ENCODE data around the gene POGLUT3.

POGLUT3 gene

GRCh38 chr11:108498046-108498815 is at the start of gene POGLUT3:
TSS of gene POGLUT3 (minus strand) at chr11:108498384. CDS start at chr11:108498366, 18 bp downstream.
- Histone ChIP-seq H3K4me3 (ENCODE audit: low read depth in 1 of 2, low read length in 2 of 2) (peak within 1 kb of the TSS; percentile 70 to 71), H3K27me3 (ENCODE audit: control insufficient read depth in 1 of 2, insufficient read depth in 2 of 2, low read length in 2 of 2) (no peaks in the 10 kb centered on the region), H3K27ac (ENCODE audit: low read depth, low read length) (peak within 1 kb of the TSS; percentile 91), H3K36me3 (ENCODE audit: control insufficient read depth in 1 of 2, insufficient read depth in 2 of 2, low read length in 2 of 2) (no peaks in the 10 kb centered on the region), H3K9ac (ENCODE audit: low read depth in 1 of 2, low read length in 2 of 2) (peak within 1 kb of the TSS; percentile 21 to 66), H3K4me1 (ENCODE audit: control insufficient read depth in 1 of 2, insufficient read depth in 2 of 2, low read length in 2 of 2) (peaks cover 7 to 10% of the 10 kb centered on the region in 2 donors), H3K9me3 (ENCODE audit: control insufficient read depth in 1 of 2, low read length in 2 of 2) (no peaks in the 10 kb centered on the region)

- Histone ChIP-seq H3K4me3 (ENCODE audit: low read depth in 1 of 2, low read length in 2 of 2) (no peak overlapping the region), H3K9me3 (ENCODE audit: control insufficient read depth in 1 of 2, low read length in 2 of 2) (no peaks in the 10 kb centered on the region), H3K27ac (ENCODE audit: low read depth, low read length) (no peak overlapping the region), H3K27me3 (ENCODE audit: control insufficient read depth in 1 of 2, insufficient read depth in 2 of 2, low read length in 2 of 2) (no peaks in the 10 kb centered on the region), H3K9ac (ENCODE audit: low read depth in 1 of 2, low read length in 2 of 2) (no peak overlapping the region), H3K4me1 (ENCODE audit: control insufficient read depth in 1 of 2, insufficient read depth in 2 of 2, low read length in 2 of 2) (no peaks in the 10 kb centered on the region), H3K36me3 (ENCODE audit: control insufficient read depth in 1 of 2, insufficient read depth in 2 of 2, low read length in 2 of 2) (no peaks in the 10 kb centered on the region)
Measured at GRCh38 chr11:108545909-108546501, 47.8 kb upstream of the POGLUT3 start.

- Histone ChIP-seq H3K27ac (ENCODE audit: low read depth, low read length) (no peak overlapping the region), H3K4me3 (ENCODE audit: low read depth in 1 of 2, low read length in 2 of 2) (no peak overlapping the region), H3K9ac (ENCODE audit: low read depth in 1 of 2, low read length in 2 of 2) (no peak overlapping the region)
Measured at GRCh38 chr11:108543316-108543964, 45.3 kb upstream of the POGLUT3 start.

GRCh38 chr11:108541531-108541930 is 43.3 kb upstream of the POGLUT3 start:
- H3K9me3 ChIP-seq (ENCODE audit: control insufficient read depth in 1 of 2, low read length in 2 of 2): no peaks in the 10 kb centered on the region
- no peak overlapping the region for H3K9ac ChIP-seq (ENCODE audit: low read depth in 1 of 2, low read length in 2 of 2)
- no peaks in the 10 kb centered on the region for H3K27me3 ChIP-seq (ENCODE audit: control insufficient read depth in 1 of 2, insufficient read depth in 2 of 2, low read length in 2 of 2)
- no peak overlapping the region for H3K4me3 ChIP-seq (ENCODE audit: low read depth in 1 of 2, low read length in 2 of 2)
- no peaks in the 10 kb centered on the region for H3K4me1 ChIP-seq (ENCODE audit: control insufficient read depth in 1 of 2, insufficient read depth in 2 of 2, low read length in 2 of 2)
- H3K36me3 ChIP-seq (ENCODE audit: control insufficient read depth in 1 of 2, insufficient read depth in 2 of 2, low read length in 2 of 2): no peaks in the 10 kb centered on the region
- H3K27ac ChIP-seq (ENCODE audit: low read depth, low read length): no peak overlapping the region

More at GRCh38 chr11:108543316-108543964, 45.3 kb upstream of the POGLUT3 start:
- Histone ChIP-seq H3K27me3 (ENCODE audit: control insufficient read depth in 1 of 2, insufficient read depth in 2 of 2, low read length in 2 of 2) (no peaks in the 10 kb centered on the region), H3K4me1 (ENCODE audit: control insufficient read depth in 1 of 2, insufficient read depth in 2 of 2, low read length in 2 of 2) (no peaks in the 10 kb centered on the region), H3K9me3 (ENCODE audit: control insufficient read depth in 1 of 2, low read length in 2 of 2) (no peaks in the 10 kb centered on the region), H3K36me3 (ENCODE audit: control insufficient read depth in 1 of 2, insufficient read depth in 2 of 2, low read length in 2 of 2) (no peaks in the 10 kb centered on the region)

- Histone ChIP-seq H3K4me1 (ENCODE audit: control insufficient read depth in 1 of 2, insufficient read depth in 2 of 2, low read length in 2 of 2) (no peaks in the 10 kb centered on the region), H3K9me3 (ENCODE audit: control insufficient read depth in 1 of 2, low read length in 2 of 2) (no peaks in the 10 kb centered on the region), H3K4me3 (ENCODE audit: low read depth in 1 of 2, low read length in 2 of 2) (no peak overlapping the region), H3K27me3 (ENCODE audit: control insufficient read depth in 1 of 2, insufficient read depth in 2 of 2, low read length in 2 of 2) (no peaks in the 10 kb centered on the region), H3K9ac (ENCODE audit: low read depth in 1 of 2, low read length in 2 of 2) (no peak overlapping the region), H3K27ac (ENCODE audit: low read depth, low read length) (no peak overlapping the region), H3K36me3 (ENCODE audit: control insufficient read depth in 1 of 2, insufficient read depth in 2 of 2, low read length in 2 of 2) (no peaks in the 10 kb centered on the region)
Measured at GRCh38 chr11:108538502-108538901, 40.3 kb upstream of the POGLUT3 start.

GRCh38 chr11:108538022-108538424 is 39.8 kb upstream of the POGLUT3 start:
- no peaks in the 10 kb centered on the region for H3K9me3 ChIP-seq (ENCODE audit: control insufficient read depth in 1 of 2, low read length in 2 of 2)
- no peak overlapping the region for H3K9ac ChIP-seq (ENCODE audit: low read depth in 1 of 2, low read length in 2 of 2)
- H3K27ac ChIP-seq (ENCODE audit: low read depth, low read length): no peak overlapping the region
- H3K4me3 ChIP-seq (ENCODE audit: low read depth in 1 of 2, low read length in 2 of 2): no peak overlapping the region
- no peaks in the 10 kb centered on the region for H3K36me3 ChIP-seq (ENCODE audit: control insufficient read depth in 1 of 2, insufficient read depth in 2 of 2, low read length in 2 of 2)
- H3K27me3 ChIP-seq (ENCODE audit: control insufficient read depth in 1 of 2, insufficient read depth in 2 of 2, low read length in 2 of 2): no peaks in the 10 kb centered on the region
- H3K4me1 ChIP-seq (ENCODE audit: control insufficient read depth in 1 of 2, insufficient read depth in 2 of 2, low read length in 2 of 2): no peaks in the 10 kb centered on the region

- H3K36me3 ChIP-seq (ENCODE audit: control insufficient read depth in 1 of 2, insufficient read depth in 2 of 2, low read length in 2 of 2): no peaks in the 10 kb centered on the region
- H3K9me3 ChIP-seq (ENCODE audit: control insufficient read depth in 1 of 2, low read length in 2 of 2): no peaks in the 10 kb centered on the region
- H3K27me3 ChIP-seq (ENCODE audit: control insufficient read depth in 1 of 2, insufficient read depth in 2 of 2, low read length in 2 of 2): no peaks in the 10 kb centered on the region
- no peaks in the 10 kb centered on the region for H3K4me1 ChIP-seq (ENCODE audit: control insufficient read depth in 1 of 2, insufficient read depth in 2 of 2, low read length in 2 of 2)
- no peak overlapping the region for H3K4me3 ChIP-seq (ENCODE audit: low read depth in 1 of 2, low read length in 2 of 2)
- no peak overlapping the region for H3K27ac ChIP-seq (ENCODE audit: low read depth, low read length)
- no peak overlapping the region for H3K9ac ChIP-seq (ENCODE audit: low read depth in 1 of 2, low read length in 2 of 2)
Measured at GRCh38 chr11:108536783-108537182, 38.6 kb upstream of the POGLUT3 start.

GRCh38 chr11:108535384-108535955 is 37.3 kb upstream of the POGLUT3 start:
- no peaks in the 10 kb centered on the region for H3K9me3 ChIP-seq (ENCODE audit: control insufficient read depth in 1 of 2, low read length in 2 of 2)
- no peak overlapping the region for H3K27ac ChIP-seq (ENCODE audit: low read depth, low read length)
- no peak overlapping the region for H3K4me3 ChIP-seq (ENCODE audit: low read depth in 1 of 2, low read length in 2 of 2)
- no peaks in the 10 kb centered on the region for H3K36me3 ChIP-seq (ENCODE audit: control insufficient read depth in 1 of 2, insufficient read depth in 2 of 2, low read length in 2 of 2)
- no peaks in the 10 kb centered on the region for H3K27me3 ChIP-seq (ENCODE audit: control insufficient read depth in 1 of 2, insufficient read depth in 2 of 2, low read length in 2 of 2)
- no peaks in the 10 kb centered on the region for H3K4me1 ChIP-seq (ENCODE audit: control insufficient read depth in 1 of 2, insufficient read depth in 2 of 2, low read length in 2 of 2)
- no peak overlapping the region for H3K9ac ChIP-seq (ENCODE audit: low read depth in 1 of 2, low read length in 2 of 2)

GRCh38 chr11:108534274-108534882 is 36.2 kb upstream of the POGLUT3 start:
- Histone ChIP-seq H3K9ac (ENCODE audit: low read depth in 1 of 2, low read length in 2 of 2) (no peak overlapping the region), H3K27me3 (ENCODE audit: control insufficient read depth in 1 of 2, insufficient read depth in 2 of 2, low read length in 2 of 2) (no peaks in the 10 kb centered on the region), H3K36me3 (ENCODE audit: control insufficient read depth in 1 of 2, insufficient read depth in 2 of 2, low read length in 2 of 2) (no peaks in the 10 kb centered on the region), H3K4me1 (ENCODE audit: control insufficient read depth in 1 of 2, insufficient read depth in 2 of 2, low read length in 2 of 2) (no peaks in the 10 kb centered on the region), H3K27ac (ENCODE audit: low read depth, low read length) (no peak overlapping the region), H3K4me3 (ENCODE audit: low read depth in 1 of 2, low read length in 2 of 2) (no peak overlapping the region), H3K9me3 (ENCODE audit: control insufficient read depth in 1 of 2, low read length in 2 of 2) (no peaks in the 10 kb centered on the region)

GRCh38 chr11:108530426-108530825 is 32.2 kb upstream of the POGLUT3 start:
- Histone ChIP-seq H3K27ac (ENCODE audit: low read depth, low read length) (no peak overlapping the region), H3K4me1 (ENCODE audit: control insufficient read depth in 1 of 2, insufficient read depth in 2 of 2, low read length in 2 of 2) (no peaks in the 10 kb centered on the region), H3K9ac (ENCODE audit: low read depth in 1 of 2, low read length in 2 of 2) (no peak overlapping the region), H3K36me3 (ENCODE audit: control insufficient read depth in 1 of 2, insufficient read depth in 2 of 2, low read length in 2 of 2) (no peaks in the 10 kb centered on the region), H3K9me3 (ENCODE audit: control insufficient read depth in 1 of 2, low read length in 2 of 2) (no peaks in the 10 kb centered on the region), H3K4me3 (ENCODE audit: low read depth in 1 of 2, low read length in 2 of 2) (no peak overlapping the region), H3K27me3 (ENCODE audit: control insufficient read depth in 1 of 2, insufficient read depth in 2 of 2, low read length in 2 of 2) (no peaks in the 10 kb centered on the region)

All from duodenal mucosa (tissue), 2 donors.